ENCODE measurements around the gene OR8A1.

- TF ChIP-seq POLR2A (IDR thresholded peaks at IDR 0.05) (no peak), CTCF (IDR thresholded peaks at IDR 0.05) (no peak)
Observed at GRCh38 chr11:124543554-124543953, 26.2 kb upstream of the OR8A1 start, which contains the start of gene OR8B12.

Data from body of pancreas (tissue), 4 donors.